ENCODE measurements around the gene EDAR. TPM values are rescaled to one million over a fixed set of nuclear protein-coding genes. Genes with fewer than 3 reads are reported as not detected.

Gene EDAR
- polyA plus RNA-seq, 1 donor from 2014 or later, result 0.26 TPM

DNA sequence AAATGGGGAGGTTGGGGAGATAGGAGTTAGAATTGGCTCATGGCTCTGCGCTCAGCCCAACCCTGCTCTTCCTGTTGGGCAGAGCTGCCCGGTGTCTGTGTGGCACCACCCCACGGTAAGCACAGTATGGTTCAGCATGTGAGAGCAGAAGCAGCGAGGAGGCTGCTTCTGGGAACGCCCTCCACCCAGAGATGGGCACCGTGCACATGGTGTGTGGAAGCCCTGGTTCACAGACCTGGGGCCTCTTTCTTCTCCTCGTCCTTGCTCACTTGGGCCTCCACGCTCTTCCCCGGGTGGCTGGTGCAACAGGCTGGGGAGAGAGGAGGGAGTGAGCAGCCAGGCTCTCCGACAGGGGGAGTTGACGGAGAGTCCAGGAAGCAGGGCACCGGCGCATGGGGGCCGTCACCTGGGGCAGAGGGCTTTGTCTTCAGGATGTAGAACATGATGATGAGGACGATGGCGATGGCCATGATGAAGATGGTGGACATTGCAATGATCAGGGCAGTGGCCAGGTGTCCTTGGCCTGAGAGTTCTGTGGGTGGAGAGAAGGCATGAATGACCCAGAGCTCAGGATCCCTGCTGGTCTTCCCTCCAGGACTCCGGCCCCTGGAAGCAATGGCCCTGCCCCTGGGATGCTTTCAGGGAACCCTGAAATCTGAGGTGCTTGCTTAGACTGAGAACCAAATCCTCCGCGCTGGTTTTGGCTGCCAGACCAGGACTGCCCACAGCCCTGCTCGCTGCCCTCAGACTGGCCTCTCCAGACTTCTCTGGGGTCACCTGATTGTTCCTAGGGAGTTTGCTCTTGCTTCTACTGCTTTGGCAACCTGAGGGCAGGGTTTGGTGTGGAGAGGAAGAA, 78.3 kb downstream of the EDAR start:
- Mint-ChIP-seq H3K27ac (no peak overlapping the region), H3K4me3 (no peak overlapping the region), H3K4me1 (no peaks in the 10 kb centered on the region), H3K27me3 (peaks cover 7% of the 10 kb centered on the region), H3K9me3 (no peaks in the 10 kb centered on the region), H3K36me3 (no peaks in the 10 kb centered on the region)

DNA sequence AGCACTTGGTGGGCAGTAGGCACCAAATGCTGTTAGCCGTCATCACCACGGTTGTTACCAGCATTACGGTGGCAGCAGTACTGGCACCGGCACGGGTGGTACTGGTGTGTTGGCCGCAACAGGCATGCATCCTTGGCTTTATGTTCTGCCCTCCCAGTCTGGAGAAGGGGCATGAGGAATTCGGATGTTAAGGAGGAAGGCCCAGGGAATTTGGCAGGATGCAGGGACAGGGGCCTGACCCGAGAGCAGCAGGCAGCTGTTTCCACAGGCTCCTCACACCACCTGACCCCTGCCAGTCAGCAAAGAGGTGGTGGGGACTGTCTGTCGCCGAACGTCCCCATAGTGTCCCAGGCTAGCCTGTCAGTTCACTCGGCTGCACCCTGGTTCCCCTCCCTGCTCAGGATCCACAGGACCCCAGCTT, 79.0 kb downstream of the EDAR start:
- Mint-ChIP-seq H3K36me3 (no peaks in the 10 kb centered on the region), H3K4me3 (no peak overlapping the region), H3K27me3 (peaks cover 7% of the 10 kb centered on the region), H3K4me1 (no peaks in the 10 kb centered on the region), H3K9me3 (no peaks in the 10 kb centered on the region), H3K27ac (peak overlapping the region in 1 of 3 donors; percentile 55)

DNA sequence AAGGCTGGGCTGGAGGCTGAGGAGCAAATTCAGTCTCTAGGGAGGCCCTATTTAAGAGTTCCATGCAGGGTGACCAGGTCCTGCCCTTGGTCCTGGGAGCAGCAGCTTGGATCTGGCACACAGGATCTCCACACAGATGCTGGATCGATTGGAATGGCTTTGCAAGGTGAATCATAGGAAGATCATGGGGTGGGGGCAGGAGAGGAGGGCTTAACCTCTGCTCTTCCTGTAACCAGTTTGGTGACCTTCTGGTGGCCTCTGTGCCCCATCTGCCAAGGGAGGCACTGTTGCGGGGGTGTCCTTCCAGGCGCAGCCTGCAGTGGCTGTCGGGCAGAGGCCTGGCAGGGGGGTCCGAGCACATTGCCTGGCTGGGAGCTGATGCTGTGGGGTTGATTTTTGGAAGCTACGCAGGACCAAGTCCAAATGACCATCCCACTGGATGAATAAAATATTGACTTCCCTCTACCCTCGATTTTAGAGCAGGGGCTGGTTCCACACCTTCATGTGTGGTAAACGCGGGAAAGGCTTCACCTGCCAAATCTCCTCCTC, 79.7 kb downstream of the EDAR start:
- H3K4me1 Mint-ChIP-seq, result no peaks in the 10 kb centered on the region
- no peak overlapping the region for H3K27ac Mint-ChIP-seq
- H3K36me3 Mint-ChIP-seq, result no peaks in the 10 kb centered on the region
- peaks cover 8% of the 10 kb centered on the region for H3K27me3 Mint-ChIP-seq
- H3K4me3 Mint-ChIP-seq, result no peak overlapping the region
- no peaks in the 10 kb centered on the region for H3K9me3 Mint-ChIP-seq

DNA sequence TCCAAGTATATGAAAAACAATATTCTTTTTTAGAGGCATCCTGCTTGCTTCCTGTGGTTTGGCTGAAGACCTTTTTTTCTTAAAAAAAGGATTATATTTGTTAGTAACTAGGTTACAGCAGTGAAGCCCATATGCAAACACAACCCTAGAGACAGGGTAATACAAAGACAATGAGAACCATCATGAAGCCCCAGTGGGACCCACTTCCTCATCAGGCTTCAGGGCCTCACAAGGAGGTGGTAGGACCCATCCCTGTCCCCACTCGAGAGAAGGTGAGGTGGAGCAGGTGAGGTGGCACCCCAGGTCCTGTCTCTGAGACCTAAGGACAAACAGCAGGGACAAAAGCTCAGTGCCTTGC, 80.3 kb downstream of the EDAR start:
- H3K9me3 Mint-ChIP-seq, result no peaks in the 10 kb centered on the region
- no peak overlapping the region for H3K27ac Mint-ChIP-seq
- no peak overlapping the region for H3K4me3 Mint-ChIP-seq
- H3K4me1 Mint-ChIP-seq, result no peaks in the 10 kb centered on the region
- H3K27me3 Mint-ChIP-seq, result peaks cover 8% of the 10 kb centered on the region
- H3K36me3 Mint-ChIP-seq, result no peaks in the 10 kb centered on the region

DNA sequence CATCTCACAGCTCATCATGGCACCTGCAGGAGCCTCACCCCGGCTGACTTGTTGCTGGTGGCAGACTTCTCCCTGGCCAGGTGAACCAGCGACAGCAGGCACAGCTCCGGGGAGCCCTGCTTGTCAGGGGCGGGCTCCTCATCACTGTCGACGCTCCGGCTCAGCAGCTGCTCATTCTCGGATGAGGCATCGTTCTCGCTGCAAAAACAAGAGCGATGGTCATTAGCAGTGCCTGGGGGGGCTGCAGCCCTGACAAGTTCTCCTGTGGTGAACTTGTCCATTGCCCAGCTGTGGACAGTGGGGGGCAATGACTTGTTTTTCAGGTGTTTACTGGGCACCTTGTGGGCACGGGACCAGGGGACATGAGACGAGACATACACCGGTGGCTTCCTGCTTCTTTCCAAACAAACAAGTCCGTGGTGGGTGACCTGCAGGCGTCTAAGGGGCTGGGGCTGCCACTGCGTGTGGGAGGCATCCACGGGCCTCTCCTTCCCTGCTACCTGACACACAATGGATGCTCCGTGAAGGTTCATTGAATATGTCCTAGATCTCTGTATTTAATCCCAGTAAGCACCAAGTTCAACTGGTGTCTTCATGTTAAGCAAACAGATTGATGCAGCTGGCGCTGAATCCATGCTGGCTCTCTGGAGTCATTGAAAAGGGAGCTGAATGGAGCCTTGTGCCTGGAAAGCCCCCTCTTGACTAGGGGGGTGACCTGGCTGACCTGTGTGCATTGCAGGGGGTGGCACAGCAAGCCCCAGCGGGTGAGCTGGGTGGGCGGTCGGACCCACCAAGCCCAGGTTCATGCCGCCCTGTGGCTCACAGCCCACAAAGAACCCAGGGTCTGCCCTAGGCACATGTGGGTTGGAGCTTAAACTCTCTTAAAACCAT, 81.0 kb downstream of the EDAR start:
- no peak overlapping the region for H3K4me3 Mint-ChIP-seq
- no peak overlapping the region for H3K27ac Mint-ChIP-seq
- H3K27me3 Mint-ChIP-seq, result peaks cover 8% of the 10 kb centered on the region
- H3K36me3 Mint-ChIP-seq, result no peaks in the 10 kb centered on the region
- no peaks in the 10 kb centered on the region for H3K9me3 Mint-ChIP-seq
- no peaks in the 10 kb centered on the region for H3K4me1 Mint-ChIP-seq

DNA sequence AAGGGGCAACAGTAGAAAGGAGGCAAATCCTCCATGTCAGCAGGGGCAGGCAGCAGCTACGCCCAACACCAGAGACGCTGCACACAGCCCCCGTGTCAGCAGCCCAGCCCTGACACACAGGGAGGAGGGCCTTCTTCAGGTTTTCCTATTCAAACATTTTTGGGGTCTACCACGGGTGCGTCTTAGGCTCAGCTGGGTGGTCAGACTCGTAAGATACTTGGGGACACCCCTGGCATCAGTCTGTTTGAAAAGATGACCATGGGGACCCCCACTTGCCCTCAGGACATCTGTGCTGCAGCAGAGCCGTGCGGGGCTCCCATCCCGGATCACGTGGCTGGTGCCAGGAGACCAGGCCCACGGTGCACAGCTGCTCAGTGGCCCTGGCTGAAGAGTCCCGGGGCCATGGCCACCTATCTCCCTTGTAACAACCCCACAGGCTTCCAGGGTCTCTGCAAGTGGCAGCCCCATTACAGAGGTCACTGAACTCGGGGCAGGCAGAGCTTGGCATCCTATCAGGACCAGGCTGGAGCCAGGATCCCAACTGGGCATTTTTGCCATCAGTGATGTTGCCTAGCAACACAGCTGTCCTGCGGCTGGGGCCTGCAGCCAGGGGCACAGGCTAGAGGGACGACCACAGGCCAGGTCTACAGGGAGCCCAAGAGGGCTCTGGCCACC, 82.5 kb downstream of the EDAR start:
- Mint-ChIP-seq H3K27ac (no peak overlapping the region), H3K9me3 (no peaks in the 10 kb centered on the region), H3K27me3 (peaks cover 5% of the 10 kb centered on the region), H3K4me3 (no peak overlapping the region), H3K36me3 (no peaks in the 10 kb centered on the region), H3K4me1 (no peaks in the 10 kb centered on the region)

DNA sequence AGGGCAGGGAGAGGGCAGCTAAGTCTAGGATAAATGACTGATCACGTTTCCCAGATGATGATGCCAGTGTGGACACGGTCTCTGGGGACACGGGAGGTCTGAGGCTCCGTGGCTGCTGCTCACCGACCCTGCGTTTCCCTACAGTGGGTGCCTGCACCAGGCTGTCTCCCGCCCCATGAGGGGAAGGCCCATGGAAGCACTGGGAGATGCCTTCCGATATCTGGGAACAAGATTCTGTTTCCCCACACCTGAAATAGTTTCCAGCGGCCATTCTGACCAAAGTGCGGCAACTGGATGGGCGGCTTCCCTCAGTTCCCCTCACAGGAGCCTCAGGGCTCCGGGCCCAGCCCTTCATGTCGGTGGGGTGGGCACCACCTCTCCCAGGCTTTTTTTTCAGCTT, 83.1 kb downstream of the EDAR start:
- Mint-ChIP-seq H3K36me3 (no peaks in the 10 kb centered on the region), H3K27me3 (peaks cover 5% of the 10 kb centered on the region), H3K27ac (no peak overlapping the region), H3K4me1 (no peaks in the 10 kb centered on the region), H3K4me3 (no peak overlapping the region), H3K9me3 (peaks cover 0 to under 1% (median 0%) of the 10 kb centered on the region in 3 donors)

DNA sequence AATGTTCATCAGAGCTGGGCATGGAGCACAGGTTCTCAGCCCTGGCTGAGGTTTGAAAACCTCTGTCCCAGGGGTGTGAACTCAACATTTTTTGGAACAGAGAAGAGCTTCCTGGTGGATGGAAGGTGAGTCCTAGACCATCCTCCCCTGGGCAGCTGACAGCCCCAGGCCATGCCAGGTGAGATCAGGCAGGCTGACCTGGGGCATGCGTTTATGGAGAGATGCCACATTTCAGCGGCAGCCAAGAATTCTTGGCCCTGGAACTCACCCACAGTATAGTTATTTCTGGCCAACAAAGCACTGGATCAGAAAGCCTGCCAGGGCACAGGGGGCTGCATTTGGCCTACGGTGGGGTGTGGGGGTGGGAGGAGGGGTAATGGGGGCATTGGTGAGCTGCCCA, 83.8 kb downstream of the EDAR start:
- Mint-ChIP-seq H3K27me3 (peaks cover 5% of the 10 kb centered on the region), H3K9me3 (peaks cover 0 to 5% (median 4%) of the 10 kb centered on the region in 3 donors), H3K36me3 (no peaks in the 10 kb centered on the region), H3K4me3 (no peak overlapping the region), H3K4me1 (no peaks in the 10 kb centered on the region), H3K27ac (no peak overlapping the region)

DNA sequence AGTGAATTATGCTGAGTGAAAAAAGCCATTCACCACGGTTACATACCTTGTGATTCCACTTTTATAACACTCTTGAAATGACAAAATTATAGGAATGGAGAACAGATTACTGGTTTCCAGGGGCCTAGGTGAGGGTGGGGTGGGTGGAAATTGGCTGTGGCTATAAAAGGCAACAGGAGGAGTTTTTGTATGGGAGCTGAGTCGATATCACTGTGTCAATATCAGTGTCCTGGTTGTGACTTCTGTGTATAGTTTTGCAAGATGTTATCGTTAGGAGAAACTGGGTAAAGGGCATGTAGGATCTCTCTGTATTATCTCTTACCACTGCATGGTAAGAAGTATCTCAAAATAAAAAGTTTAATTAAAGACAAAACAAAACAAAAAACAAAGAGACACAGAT, 84.3 kb downstream of the EDAR start:
- Mint-ChIP-seq H3K27ac (peak overlapping the region in 1 of 3 donors; percentile 13), H3K36me3 (no peaks in the 10 kb centered on the region), H3K27me3 (peaks cover 5% of the 10 kb centered on the region), H3K9me3 (peaks cover 0 to 5% (median 4%) of the 10 kb centered on the region in 3 donors), H3K4me1 (no peaks in the 10 kb centered on the region), H3K4me3 (no peak overlapping the region)

DNA sequence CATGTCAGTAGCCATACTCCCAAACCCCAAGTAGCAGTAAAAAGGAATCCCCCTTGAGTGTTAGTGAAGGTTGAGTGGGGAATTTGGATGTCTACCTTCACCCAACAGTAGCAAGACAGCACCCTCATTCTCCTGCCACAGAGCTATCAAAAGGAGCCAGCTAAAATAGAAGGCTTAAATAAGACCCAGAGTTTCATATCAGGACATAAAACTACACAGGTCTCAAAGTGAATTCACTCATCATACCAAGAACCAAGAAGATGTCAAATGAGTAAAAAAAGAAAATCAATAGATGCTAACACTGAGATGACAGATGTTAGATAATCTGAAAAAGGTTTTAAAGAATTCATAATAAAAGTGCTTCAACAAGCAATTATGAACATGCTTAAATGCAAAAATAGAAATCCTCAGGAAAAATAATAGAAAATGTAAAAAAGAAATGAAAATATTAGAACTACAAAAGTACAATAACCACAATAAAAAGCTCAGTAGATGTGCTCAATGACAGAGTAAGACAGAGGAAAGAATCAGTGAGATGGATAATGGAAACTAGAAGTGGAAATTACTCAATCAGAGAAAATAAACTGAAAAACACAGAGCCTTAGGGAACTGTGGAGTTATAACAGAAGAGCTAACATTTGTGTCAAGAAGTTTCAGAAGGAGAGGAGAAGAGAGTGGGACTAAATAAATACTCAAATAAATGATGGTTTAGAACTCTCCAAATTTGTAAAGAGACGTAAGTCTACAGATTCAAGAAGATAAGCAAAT, 90.5 kb downstream of the EDAR start:
- H3K4me3 Mint-ChIP-seq, result no peak overlapping the region
- peaks cover 4% of the 10 kb centered on the region for H3K27me3 Mint-ChIP-seq
- peaks cover 2 to 8% (median 5%) of the 10 kb centered on the region in 3 donors for H3K9me3 Mint-ChIP-seq
- no peak overlapping the region for H3K27ac Mint-ChIP-seq
- peaks cover 1% of the 10 kb centered on the region for H3K36me3 Mint-ChIP-seq
- H3K4me1 Mint-ChIP-seq, result no peaks in the 10 kb centered on the region

DNA sequence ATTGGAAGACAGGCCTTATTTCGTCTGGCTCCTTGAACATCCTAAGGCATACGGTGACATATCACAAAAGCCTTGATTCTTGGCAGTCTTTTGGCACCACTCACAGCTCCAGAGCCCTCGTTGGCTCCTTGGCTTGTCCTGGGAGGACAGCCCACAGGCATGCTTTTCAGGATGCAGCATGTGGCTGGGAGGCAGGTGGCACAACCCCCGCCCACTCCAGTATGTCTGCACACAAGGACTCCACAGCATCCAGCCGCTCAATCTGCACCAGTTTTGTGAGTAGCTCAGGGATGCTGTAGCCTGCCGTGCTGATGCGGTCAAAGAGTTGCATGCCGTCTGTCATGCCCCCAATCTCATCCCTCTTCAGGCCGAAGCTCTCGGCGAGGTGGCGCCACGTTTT, 92.3 kb downstream of the EDAR start:
- Mint-ChIP-seq H3K27me3 (peaks cover 4% of the 10 kb centered on the region), H3K36me3 (peaks cover 1% of the 10 kb centered on the region), H3K27ac (peak overlapping the region in 1 of 3 donors; percentile 55), H3K4me3 (no peak overlapping the region), H3K9me3 (peaks cover 2 to 13% (median 8%) of the 10 kb centered on the region in 3 donors), H3K4me1 (no peaks in the 10 kb centered on the region)

DNA sequence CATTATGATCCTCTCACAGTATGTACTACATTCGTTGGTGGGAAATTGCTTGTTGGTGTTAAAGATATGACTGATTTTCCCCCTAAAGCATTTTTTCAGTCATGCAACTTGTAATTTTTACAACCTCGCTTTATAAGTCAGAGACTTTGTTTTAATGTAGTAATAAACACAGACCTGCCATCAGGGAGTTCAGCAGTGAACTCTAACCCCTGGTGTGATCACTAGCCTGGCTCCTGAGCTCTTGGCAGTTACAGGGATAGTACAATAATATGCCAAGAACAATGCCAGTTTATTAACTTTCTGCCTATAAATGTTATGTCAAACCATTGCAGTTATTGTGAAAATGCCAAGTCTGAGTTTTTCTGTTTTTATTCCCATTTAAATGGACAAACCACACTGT, 93.8 kb downstream of the EDAR start:
- Mint-ChIP-seq H3K27ac (no peak overlapping the region), H3K9me3 (peaks cover 2 to 17% (median 6%) of the 10 kb centered on the region in 3 donors), H3K4me3 (no peak overlapping the region), H3K4me1 (no peaks in the 10 kb centered on the region), H3K36me3 (peaks cover 1% of the 10 kb centered on the region), H3K27me3 (peaks cover 4% of the 10 kb centered on the region)

DNA sequence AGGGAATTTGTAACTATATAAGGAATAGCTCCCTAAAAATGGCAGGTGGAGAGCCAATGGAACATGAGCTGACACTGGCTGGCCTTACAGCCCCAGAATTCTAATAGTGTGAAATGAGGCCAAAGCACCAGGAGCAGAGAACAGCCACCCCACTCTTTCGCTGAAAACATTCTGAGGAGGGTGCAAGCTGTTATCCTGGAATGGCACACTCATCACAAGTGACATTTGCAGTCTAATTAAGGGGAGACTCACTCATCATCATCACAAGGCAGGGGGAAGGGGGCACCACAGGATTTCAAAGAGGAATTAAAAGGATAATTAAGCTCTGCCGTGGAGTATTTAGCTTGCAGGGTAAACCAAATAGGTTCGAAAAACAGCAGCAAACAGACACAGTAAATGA, 94.3 kb downstream of the EDAR start:
- H3K9me3 Mint-ChIP-seq, result peaks cover 2 to 18% (median 6%) of the 10 kb centered on the region in 3 donors
- no peak overlapping the region for H3K27ac Mint-ChIP-seq
- peaks cover 4% of the 10 kb centered on the region for H3K27me3 Mint-ChIP-seq
- H3K36me3 Mint-ChIP-seq, result peaks cover 1% of the 10 kb centered on the region
- H3K4me1 Mint-ChIP-seq, result no peaks in the 10 kb centered on the region
- no peak overlapping the region for H3K4me3 Mint-ChIP-seq

DNA sequence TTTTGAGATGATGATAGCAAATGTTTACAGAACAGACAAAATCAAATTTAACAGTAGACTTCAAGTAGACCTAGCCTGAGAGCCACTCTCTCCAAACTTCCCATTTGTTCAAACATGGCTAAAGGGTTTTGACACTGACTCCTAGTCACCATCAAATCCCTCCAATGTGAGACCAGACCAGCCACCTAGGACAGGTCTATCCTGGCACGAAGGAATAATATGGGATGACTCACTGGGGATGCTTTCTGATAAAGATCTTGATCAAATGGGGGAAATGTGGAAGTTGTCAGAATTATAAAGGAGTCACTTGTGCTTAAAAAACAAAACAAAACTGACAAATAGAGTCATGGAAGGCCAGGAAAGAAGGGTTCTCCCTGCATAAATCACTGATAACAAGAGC, 95.7 kb downstream of the EDAR start:
- no peaks in the 10 kb centered on the region for H3K27me3 Mint-ChIP-seq
- no peak overlapping the region for H3K27ac Mint-ChIP-seq
- H3K9me3 Mint-ChIP-seq, result peaks cover 7 to 31% (median 9%) of the 10 kb centered on the region in 3 donors
- no peaks in the 10 kb centered on the region for H3K36me3 Mint-ChIP-seq
- no peak overlapping the region for H3K4me3 Mint-ChIP-seq
- H3K4me1 Mint-ChIP-seq, result no peaks in the 10 kb centered on the region
